Measurements from ENCODE around the gene MAGEA4. TPM values are rescaled to one million over a fixed set of nuclear protein-coding genes. Genes with fewer than 3 reads are reported as not detected.

MAGEA4 gene
- total RNA-seq, 1 experiment from 2014 or later = not detected

DNA sequence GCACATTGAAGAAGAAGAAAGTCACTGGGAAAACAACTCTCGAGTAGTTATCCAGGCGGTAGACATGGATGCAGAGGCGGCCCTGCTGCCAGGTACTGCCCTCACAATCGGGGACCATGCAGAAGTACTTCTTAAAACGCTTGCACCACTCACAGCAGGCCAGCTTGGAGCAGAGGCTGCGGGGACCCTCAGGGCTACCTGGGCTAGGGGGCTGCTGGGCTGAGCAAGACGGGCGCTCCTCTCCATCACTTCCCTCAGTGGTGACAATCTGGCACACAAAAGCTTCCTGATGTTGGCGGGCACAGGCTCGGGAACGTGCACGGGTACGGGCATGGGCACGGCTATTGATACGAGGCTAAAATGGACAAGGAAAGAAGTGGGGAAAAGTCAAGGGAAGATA is 42.0 kb downstream of the MAGEA4 start:
- Mint-ChIP-seq H3K27ac (ENCODE audit: unreplicated experiment) (no peak overlapping the region), H3K4me1 (ENCODE audit: low read depth, unreplicated experiment) (no peaks in the 10 kb centered on the region), H3K36me3 (ENCODE audit: insufficient read depth, unreplicated experiment) (peaks cover 7% of the 10 kb centered on the region), H3K4me3 (ENCODE audit: low read depth, unreplicated experiment) (no peak overlapping the region), H3K27me3 (ENCODE audit: unreplicated experiment) (no peaks in the 10 kb centered on the region), H3K9me3 (ENCODE audit: low read depth, unreplicated experiment) (no peaks in the 10 kb centered on the region)
- DNase-seq = no peak
- CTCF ChIA-PET = no interaction called here
- intact Hi-C loops (cut with micrococcal nuclease; ENCODE audit: unreplicated experiment) = no loop called here
- no TSS peak for BruUV-seq (replicated peaks)
- TF ChIP-seq, protein P1, sequence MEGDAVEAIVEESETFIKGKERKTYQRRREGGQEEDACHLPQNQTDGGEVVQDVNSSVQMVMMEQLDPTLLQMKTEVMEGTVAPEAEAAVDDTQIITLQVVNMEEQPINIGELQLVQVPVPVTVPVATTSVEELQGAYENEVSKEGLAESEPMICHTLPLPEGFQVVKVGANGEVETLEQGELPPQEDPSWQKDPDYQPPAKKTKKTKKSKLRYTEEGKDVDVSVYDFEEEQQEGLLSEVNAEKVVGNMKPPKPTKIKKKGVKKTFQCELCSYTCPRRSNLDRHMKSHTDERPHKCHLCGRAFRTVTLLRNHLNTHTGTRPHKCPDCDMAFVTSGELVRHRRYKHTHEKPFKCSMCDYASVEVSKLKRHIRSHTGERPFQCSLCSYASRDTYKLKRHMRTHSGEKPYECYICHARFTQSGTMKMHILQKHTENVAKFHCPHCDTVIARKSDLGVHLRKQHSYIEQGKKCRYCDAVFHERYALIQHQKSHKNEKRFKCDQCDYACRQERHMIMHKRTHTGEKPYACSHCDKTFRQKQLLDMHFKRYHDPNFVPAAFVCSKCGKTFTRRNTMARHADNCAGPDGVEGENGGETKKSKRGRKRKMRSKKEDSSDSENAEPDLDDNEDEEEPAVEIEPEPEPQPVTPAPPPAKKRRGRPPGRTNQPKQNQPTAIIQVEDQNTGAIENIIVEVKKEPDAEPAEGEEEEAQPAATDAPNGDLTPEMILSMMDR (IDR thresholded peaks at IDR 0.05; ENCODE audit: unreplicated experiment) = no peak

- H3K9me3 Mint-ChIP-seq (ENCODE audit: low read depth, unreplicated experiment) = peaks cover 2% of the 10 kb centered on the region
- intact Hi-C loops (cut with micrococcal nuclease; ENCODE audit: unreplicated experiment) = no loop called here
- no TSS peak for BruUV-seq (replicated peaks)
- no peak overlapping the region for H3K27ac Mint-ChIP-seq (ENCODE audit: unreplicated experiment)
- H3K4me3 Mint-ChIP-seq (ENCODE audit: low read depth, unreplicated experiment) = no peak overlapping the region
- no peak for DNase-seq
- TF ChIP-seq, protein P1 (IDR thresholded peaks at IDR 0.05; ENCODE audit: unreplicated experiment) = no peak
- no peaks in the 10 kb centered on the region for H3K27me3 Mint-ChIP-seq (ENCODE audit: unreplicated experiment)
- H3K4me1 Mint-ChIP-seq (ENCODE audit: low read depth, unreplicated experiment) = no peaks in the 10 kb centered on the region
- peaks cover 18% of the 10 kb centered on the region for H3K36me3 Mint-ChIP-seq (ENCODE audit: insufficient read depth, unreplicated experiment)
- CTCF ChIA-PET = no interaction called here
These were observed 45.4 kb downstream of the MAGEA4 start for GRCh38 chrX:151958101-151958500.

- H3K27ac Mint-ChIP-seq (ENCODE audit: unreplicated experiment) = no peak overlapping the region
- H3K27me3 Mint-ChIP-seq (ENCODE audit: unreplicated experiment) = no peaks in the 10 kb centered on the region
- CTCF ChIA-PET = no interaction called here
- TF ChIP-seq, protein P1 (IDR thresholded peaks at IDR 0.05; ENCODE audit: unreplicated experiment) = no peak
- no peak overlapping the region for H3K4me3 Mint-ChIP-seq (ENCODE audit: low read depth, unreplicated experiment)
- DNase-seq = no peak
- BruUV-seq (replicated peaks) = no TSS peak
- H3K4me1 Mint-ChIP-seq (ENCODE audit: low read depth, unreplicated experiment) = no peaks in the 10 kb centered on the region
- H3K9me3 Mint-ChIP-seq (ENCODE audit: low read depth, unreplicated experiment) = peaks cover 2% of the 10 kb centered on the region
- peaks cover 18% of the 10 kb centered on the region for H3K36me3 Mint-ChIP-seq (ENCODE audit: insufficient read depth, unreplicated experiment)
- intact Hi-C loops (cut with micrococcal nuclease; ENCODE audit: unreplicated experiment) = loop anchor here (10.0 kb wide), 1 partner anchor 853 kb away; no protein-coding TSS in a partner anchor
These were observed 49.3 kb downstream of the MAGEA4 start for GRCh38 chrX:151962034-151962433.

GRCh38 chrX:151966236-151966635 is 53.5 kb downstream of the MAGEA4 start:
- TF ChIP-seq, protein P1 (IDR thresholded peaks at IDR 0.05; ENCODE audit: unreplicated experiment) = no peak
- H3K4me3 Mint-ChIP-seq (ENCODE audit: low read depth, unreplicated experiment) = no peak overlapping the region
- no peaks in the 10 kb centered on the region for H3K27me3 Mint-ChIP-seq (ENCODE audit: unreplicated experiment)
- no peak for DNase-seq
- H3K4me1 Mint-ChIP-seq (ENCODE audit: low read depth, unreplicated experiment) = peaks cover 16% of the 10 kb centered on the region
- peaks cover 5% of the 10 kb centered on the region for H3K9me3 Mint-ChIP-seq (ENCODE audit: low read depth, unreplicated experiment)
- intact Hi-C loops (cut with micrococcal nuclease; ENCODE audit: unreplicated experiment) = loop anchor here (5.0 to 10.0 kb wide), 2 partner anchors 421 to 849 kb away; no protein-coding TSS in a partner anchor
- CTCF ChIA-PET = no interaction called here
- BruUV-seq (replicated peaks) = no TSS peak
- no peak overlapping the region for H3K27ac Mint-ChIP-seq (ENCODE audit: unreplicated experiment)
- H3K36me3 Mint-ChIP-seq (ENCODE audit: insufficient read depth, unreplicated experiment) = peaks cover 10% of the 10 kb centered on the region

Data from Calu3 (cell line).